GM12878 (cell line): ENCODE results near the gene NRG2. TPM values are rescaled to one million over a fixed set of nuclear protein-coding genes. Genes with fewer than 3 reads are reported as not detected.
A peak's percentile ranks its signal among the peaks of the same experiment; 100 is the strongest.

ENCODE experiments used
- BRCA1 ChIP-seq: IDR thresholded peaks from 2 replicates; pipeline ENCODE4 v1.6.1; 2011; ENCODE audit warnings: low read depth, low read length, improper control_type of control experiment
- CHD1 ChIP-seq: IDR thresholded peaks from 2 replicates; pipeline ENCODE4 v1.6.1; 2012; ENCODE audit warnings: low read depth, low read length, improper control_type of control experiment
- ETV6 ChIP-seq, 2 experiments: fragments of 450-650 bp in 1 of 2; IDR thresholded peaks in 1 of 2; conservative IDR thresholded peaks in 1 of 2; 2 replicates each; pipeline ENCODE4 v1.6.1; 2014; ENCODE audit warnings: antibody characterized with exemption in 1 of 2, borderline replicate concordance in 1 of 2, low read depth in 1 of 2, mild to moderate bottlenecking in 1 of 2, moderate library complexity in 1 of 2
- GABPA ChIP-seq: IDR thresholded peaks from 2 replicates; pipeline ENCODE4 v1.6.1; 2014; ENCODE audit warnings: antibody characterized with exemption, low read depth, mild to moderate bottlenecking, inconsistent platforms
- IKZF1 ChIP-seq: fragments of 450-650 bp; conservative IDR thresholded peaks from 2 replicates; pipeline ENCODE4 v1.6.1; 2017; ENCODE audit warnings: antibody characterized with exemption, mild to moderate bottlenecking
- MTA2 ChIP-seq: fragments of 450-650 bp; IDR thresholded peaks from 2 replicates; pipeline ENCODE4 v1.6.1; 2016; ENCODE audit warnings: low read depth, mild to moderate bottlenecking, moderate library complexity
- MTA3 ChIP-seq: IDR thresholded peaks from 2 replicates; pipeline ENCODE4 v1.6.1; 2012; ENCODE audit warnings: low read length, inconsistent platforms, borderline replicate concordance
- NFIC ChIP-seq: IDR thresholded peaks from 2 replicates; pipeline ENCODE4 v1.6.1; 2012; ENCODE audit warnings: low read depth, mild to moderate bottlenecking, inconsistent platforms, low read length, moderate library complexity
- RUNX3 ChIP-seq: IDR thresholded peaks from 2 replicates; pipeline ENCODE4 v1.6.1; 2012; ENCODE audit warnings: low read length, inconsistent platforms
- STAT1 ChIP-seq: fragments of 450-650 bp; conservative IDR thresholded peaks from 2 replicates; pipeline ENCODE4 v1.6.1; 2014; ENCODE audit warnings: antibody characterized with exemption, mild to moderate bottlenecking
- TCF7 ChIP-seq: IDR thresholded peaks from 2 replicates; pipeline ENCODE4 v1.6.1; 2014; ENCODE audit warnings: antibody characterized with exemption, borderline replicate concordance
- polyA plus RNA-seq, 11 experiments: library from polyadenylated mRNA; depleted of rRNA in 4 of 11; unstranded in 6 of 11; stranded (reverse) in 5 of 11; fragments of >200 nt; fragmentation: Nextera tagmentation in 4 of 11; fragmentation: Illumina TruSeq in 1 of 11; extraction: Ambion mirVana in 4 of 11; extraction: Trizol in 1 of 11; gene quantifications; 1 replicate in 1 of 11; 2 replicates in 10 of 11; pipeline versions ENCODE4 v1.2.1 to v1.2.3, GENCODE V29; 2011 to 2016; ENCODE audit warnings: inconsistent platforms in 2 of 11, missing spikeins in 2 of 11, low read depth in 1 of 11
- total RNA-seq, 4 experiments: library from RNA; depleted of rRNA in 3 of 4; stranded (reverse); fragments of >200 nt in 3 of 4; fragmentation: Illumina TruSeq in 1 of 4; extraction: Trizol in 1 of 4; gene quantifications; 2 replicates each; pipeline versions ENCODE4 v1.2.1 to v1.2.3, GENCODE V29; 2013 to 2021
- TF ChIP-seq, protein P1 (sequence below): fragments of 150-350 bp; IDR thresholded peaks from 2 replicates; pipeline ENCODE4 v1.6.1; 2014; ENCODE audit warnings: mild to moderate bottlenecking, low read depth, low read length
- TF ChIP-seq, protein P2 (sequence below): IDR thresholded peaks from 2 replicates; pipeline ENCODE4 v1.6.1; 2012; ENCODE audit warnings: low read length, inconsistent platforms
- TF ChIP-seq, protein P3 (sequence below): IDR thresholded peaks from 2 replicates; pipeline ENCODE4 v1.6.1; 2012; ENCODE audit warnings: mild to moderate bottlenecking, low read depth, low read length
- TF ChIP-seq, protein P4 (sequence below): IDR thresholded peaks from 2 replicates; pipeline ENCODE4 v1.6.1; 2012; ENCODE audit warnings: low read depth, low read length, improper control_type of control experiment
- TF ChIP-seq, protein P5 (sequence below): fragments of 450-650 bp; IDR thresholded peaks from 2 replicates; pipeline ENCODE4 v1.6.1; 2018; ENCODE audit warnings: mild to moderate bottlenecking, low read depth, moderate library complexity; ENCODE audit not compliant: partially characterized antibody

Gene NRG2
- total and polyA plus RNA-seq, 10 of the 15 experiments (the other 5 are each of a cell fraction or from before 2014, with no cell fraction given): 0.10 to 21.7 (median 9.6) TPM

DNA sequence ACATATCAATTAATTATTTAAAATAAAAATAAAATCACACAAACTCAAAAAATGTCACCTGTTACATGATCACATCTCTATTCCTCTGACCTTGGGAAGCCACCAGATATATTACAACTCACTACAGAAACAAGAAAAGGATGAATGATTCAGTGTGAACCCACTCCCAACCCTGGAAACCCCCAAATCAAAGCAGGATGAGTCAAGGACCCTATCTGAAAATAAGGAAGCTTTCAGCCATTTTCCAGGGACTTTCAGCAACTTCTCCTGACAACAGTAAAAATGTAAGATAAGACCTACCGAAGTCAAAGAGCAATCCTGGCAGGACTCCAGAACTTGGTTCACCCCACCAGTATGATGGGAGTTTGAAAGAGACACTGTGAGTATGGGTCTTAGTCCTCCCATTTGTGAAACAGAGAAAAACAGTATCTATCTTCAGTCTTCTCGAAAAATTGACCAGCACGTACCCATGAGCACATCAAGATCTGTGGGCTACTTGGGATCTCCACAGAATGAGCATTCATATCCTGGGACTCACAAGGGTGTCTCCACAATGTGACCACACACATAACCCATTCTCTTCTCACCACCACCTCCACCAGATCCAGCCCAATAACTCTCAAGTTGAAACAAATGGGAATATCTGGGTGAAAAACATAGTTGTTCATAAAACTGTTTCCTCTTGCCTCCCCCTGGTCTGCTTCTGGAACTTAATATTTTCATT is 9.9 kb downstream of the NRG2 start (continued):
- TF ChIP-seq, protein P1, sequence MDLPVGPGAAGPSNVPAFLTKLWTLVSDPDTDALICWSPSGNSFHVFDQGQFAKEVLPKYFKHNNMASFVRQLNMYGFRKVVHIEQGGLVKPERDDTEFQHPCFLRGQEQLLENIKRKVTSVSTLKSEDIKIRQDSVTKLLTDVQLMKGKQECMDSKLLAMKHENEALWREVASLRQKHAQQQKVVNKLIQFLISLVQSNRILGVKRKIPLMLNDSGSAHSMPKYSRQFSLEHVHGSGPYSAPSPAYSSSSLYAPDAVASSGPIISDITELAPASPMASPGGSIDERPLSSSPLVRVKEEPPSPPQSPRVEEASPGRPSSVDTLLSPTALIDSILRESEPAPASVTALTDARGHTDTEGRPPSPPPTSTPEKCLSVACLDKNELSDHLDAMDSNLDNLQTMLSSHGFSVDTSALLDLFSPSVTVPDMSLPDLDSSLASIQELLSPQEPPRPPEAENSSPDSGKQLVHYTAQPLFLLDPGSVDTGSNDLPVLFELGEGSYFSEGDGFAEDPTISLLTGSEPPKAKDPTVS: no peak
- TF ChIP-seq, protein P2, sequence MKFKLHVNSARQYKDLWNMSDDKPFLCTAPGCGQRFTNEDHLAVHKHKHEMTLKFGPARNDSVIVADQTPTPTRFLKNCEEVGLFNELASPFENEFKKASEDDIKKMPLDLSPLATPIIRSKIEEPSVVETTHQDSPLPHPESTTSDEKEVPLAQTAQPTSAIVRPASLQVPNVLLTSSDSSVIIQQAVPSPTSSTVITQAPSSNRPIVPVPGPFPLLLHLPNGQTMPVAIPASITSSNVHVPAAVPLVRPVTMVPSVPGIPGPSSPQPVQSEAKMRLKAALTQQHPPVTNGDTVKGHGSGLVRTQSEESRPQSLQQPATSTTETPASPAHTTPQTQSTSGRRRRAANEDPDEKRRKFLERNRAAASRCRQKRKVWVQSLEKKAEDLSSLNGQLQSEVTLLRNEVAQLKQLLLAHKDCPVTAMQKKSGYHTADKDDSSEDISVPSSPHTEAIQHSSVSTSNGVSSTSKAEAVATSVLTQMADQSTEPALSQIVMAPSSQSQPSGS: no peak
- no peak for TF ChIP-seq GABPA
- no peak for TF ChIP-seq MTA3
- TF ChIP-seq, protein P3, sequence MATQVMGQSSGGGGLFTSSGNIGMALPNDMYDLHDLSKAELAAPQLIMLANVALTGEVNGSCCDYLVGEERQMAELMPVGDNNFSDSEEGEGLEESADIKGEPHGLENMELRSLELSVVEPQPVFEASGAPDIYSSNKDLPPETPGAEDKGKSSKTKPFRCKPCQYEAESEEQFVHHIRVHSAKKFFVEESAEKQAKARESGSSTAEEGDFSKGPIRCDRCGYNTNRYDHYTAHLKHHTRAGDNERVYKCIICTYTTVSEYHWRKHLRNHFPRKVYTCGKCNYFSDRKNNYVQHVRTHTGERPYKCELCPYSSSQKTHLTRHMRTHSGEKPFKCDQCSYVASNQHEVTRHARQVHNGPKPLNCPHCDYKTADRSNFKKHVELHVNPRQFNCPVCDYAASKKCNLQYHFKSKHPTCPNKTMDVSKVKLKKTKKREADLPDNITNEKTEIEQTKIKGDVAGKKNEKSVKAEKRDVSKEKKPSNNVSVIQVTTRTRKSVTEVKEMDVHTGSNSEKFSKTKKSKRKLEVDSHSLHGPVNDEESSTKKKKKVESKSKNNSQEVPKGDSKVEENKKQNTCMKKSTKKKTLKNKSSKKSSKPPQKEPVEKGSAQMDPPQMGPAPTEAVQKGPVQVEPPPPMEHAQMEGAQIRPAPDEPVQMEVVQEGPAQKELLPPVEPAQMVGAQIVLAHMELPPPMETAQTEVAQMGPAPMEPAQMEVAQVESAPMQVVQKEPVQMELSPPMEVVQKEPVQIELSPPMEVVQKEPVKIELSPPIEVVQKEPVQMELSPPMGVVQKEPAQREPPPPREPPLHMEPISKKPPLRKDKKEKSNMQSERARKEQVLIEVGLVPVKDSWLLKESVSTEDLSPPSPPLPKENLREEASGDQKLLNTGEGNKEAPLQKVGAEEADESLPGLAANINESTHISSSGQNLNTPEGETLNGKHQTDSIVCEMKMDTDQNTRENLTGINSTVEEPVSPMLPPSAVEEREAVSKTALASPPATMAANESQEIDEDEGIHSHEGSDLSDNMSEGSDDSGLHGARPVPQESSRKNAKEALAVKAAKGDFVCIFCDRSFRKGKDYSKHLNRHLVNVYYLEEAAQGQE: no peak
- no peak for TF ChIP-seq BRCA1
- TF ChIP-seq ETV6 (conservative IDR thresholded peaks at IDR 0.05 in 1 of 2, IDR thresholded peaks at IDR 0.05 in 1 of 2; ENCODE audit: borderline replicate concordance in 1 of 2, low read depth in 1 of 2): no peak
- no peak for TF ChIP-seq MTA2
- peak; percentile 41; the same call in 1 of the 2 replicates for TF ChIP-seq IKZF1
- TF ChIP-seq CHD1: no peak
- no peak; the same call in 1 of the 2 replicates for TF ChIP-seq NFIC
- no peak for TF ChIP-seq STAT1
- no peak for TF ChIP-seq TCF7
- TF ChIP-seq, protein P4, sequence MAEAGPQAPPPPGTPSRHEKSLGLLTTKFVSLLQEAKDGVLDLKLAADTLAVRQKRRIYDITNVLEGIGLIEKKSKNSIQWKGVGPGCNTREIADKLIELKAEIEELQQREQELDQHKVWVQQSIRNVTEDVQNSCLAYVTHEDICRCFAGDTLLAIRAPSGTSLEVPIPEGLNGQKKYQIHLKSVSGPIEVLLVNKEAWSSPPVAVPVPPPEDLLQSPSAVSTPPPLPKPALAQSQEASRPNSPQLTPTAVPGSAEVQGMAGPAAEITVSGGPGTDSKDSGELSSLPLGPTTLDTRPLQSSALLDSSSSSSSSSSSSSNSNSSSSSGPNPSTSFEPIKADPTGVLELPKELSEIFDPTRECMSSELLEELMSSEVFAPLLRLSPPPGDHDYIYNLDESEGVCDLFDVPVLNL: no peak
- TF ChIP-seq RUNX3: peak; percentile 31; the same call in 1 of the 2 replicates
- TF ChIP-seq, protein P5, sequence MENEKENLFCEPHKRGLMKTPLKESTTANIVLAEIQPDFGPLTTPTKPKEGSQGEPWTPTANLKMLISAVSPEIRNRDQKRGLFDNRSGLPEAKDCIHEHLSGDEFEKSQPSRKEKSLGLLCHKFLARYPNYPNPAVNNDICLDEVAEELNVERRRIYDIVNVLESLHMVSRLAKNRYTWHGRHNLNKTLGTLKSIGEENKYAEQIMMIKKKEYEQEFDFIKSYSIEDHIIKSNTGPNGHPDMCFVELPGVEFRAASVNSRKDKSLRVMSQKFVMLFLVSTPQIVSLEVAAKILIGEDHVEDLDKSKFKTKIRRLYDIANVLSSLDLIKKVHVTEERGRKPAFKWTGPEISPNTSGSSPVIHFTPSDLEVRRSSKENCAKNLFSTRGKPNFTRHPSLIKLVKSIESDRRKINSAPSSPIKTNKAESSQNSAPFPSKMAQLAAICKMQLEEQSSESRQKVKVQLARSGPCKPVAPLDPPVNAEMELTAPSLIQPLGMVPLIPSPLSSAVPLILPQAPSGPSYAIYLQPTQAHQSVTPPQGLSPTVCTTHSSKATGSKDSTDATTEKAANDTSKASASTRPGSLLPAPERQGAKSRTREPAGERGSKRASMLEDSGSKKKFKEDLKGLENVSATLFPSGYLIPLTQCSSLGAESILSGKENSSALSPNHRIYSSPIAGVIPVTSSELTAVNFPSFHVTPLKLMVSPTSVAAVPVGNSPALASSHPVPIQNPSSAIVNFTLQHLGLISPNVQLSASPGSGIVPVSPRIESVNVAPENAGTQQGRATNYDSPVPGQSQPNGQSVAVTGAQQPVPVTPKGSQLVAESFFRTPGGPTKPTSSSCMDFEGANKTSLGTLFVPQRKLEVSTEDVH: no peak
